ENCODE measurements around the gene NBPF11. TPM values are rescaled to one million over a fixed set of nuclear protein-coding genes. Genes with fewer than 3 reads are reported as not detected.
"Not testable (repeated sequence)": the region's sequence is repeated elsewhere in the genome, so short reads cannot be mapped to it uniquely, and the experiment has no call there.

Gene NBPF11
- total and polyA plus RNA-seq, 2 of the 8 experiments (the other 6 are each of a cell fraction or from before 2014, with no cell fraction given), result 8.7 to 9.2 TPM

DNA sequence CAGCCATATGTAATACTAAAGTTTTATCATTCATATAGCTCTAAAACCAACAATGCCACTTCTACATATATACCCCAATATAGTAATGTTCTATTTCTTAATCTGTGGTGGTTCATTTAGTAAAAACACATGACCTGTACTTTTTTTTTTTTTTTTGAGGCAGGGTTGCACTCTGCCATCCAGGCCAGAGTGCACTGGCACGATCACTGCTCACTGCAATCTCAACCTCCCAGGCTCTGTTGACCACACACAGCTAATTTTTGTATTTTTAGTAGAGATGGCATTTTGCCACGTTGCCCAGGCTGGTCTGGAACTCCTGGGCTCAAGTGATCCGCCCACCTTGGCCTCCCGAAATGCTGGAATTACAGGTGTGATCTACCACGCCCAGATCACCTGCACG lies 2.1 kb downstream of the NBPF11 start:
- H2BK12ac ChIP-seq (ENCODE audit: low read depth, low read length); H2BK20ac ChIP-seq (ENCODE audit: low read length); H3K14ac ChIP-seq (ENCODE audit: insufficient read length); POLR2A ChIA-PET (ENCODE audit: partially characterized antibody); H4K20me1 ChIP-seq (replicated peaks in 1 of 2; ENCODE audit: control insufficient read depth in 1 of 2, insufficient read depth in 2 of 2, low read length in 2 of 2); H3K27ac ChIP-seq (ENCODE audit: low read depth, low read length); CTCF ChIA-PET (ENCODE audit: partially characterized antibody); H4K5ac ChIP-seq (ENCODE audit: insufficient read length, low read depth, low read length); H3K79me2 ChIP-seq (ENCODE audit: control insufficient read depth in 1 of 2, insufficient read depth in 2 of 2, low read length in 2 of 2); H4K8ac ChIP-seq (ENCODE audit: extremely low read depth, insufficient read depth, low read length); H3K9ac ChIP-seq (replicated peaks in 1 of 4; ENCODE audit: extremely low read depth in 1 of 4, low read depth in 3 of 4, low read length in 3 of 4); H3K9me3 ChIP-seq (ENCODE audit: insufficient read depth in 2 of 2, low read depth in 1 of 2, low read length in 1 of 2); H2BK5ac ChIP-seq (ENCODE audit: low read depth, low read length); H2AK5ac ChIP-seq (ENCODE audit: low read depth, low read length); H3K23me2 ChIP-seq (ENCODE audit: low read depth, low read length); H2BK120ac ChIP-seq (replicated peaks; ENCODE audit: low read depth, low read length); H3K4me1 ChIP-seq (replicated peaks in 1 of 4; ENCODE audit: control insufficient read depth in 3 of 4, insufficient read depth in 4 of 4, low read length in 3 of 4); H3K79me1 ChIP-seq (ENCODE audit: low read depth, low read length); H2AFZ ChIP-seq (ENCODE audit: low read length); H3K27me3 ChIP-seq (replicated peaks in 1 of 4; ENCODE audit: control insufficient read depth in 3 of 4, extremely low read depth in 1 of 4, insufficient read depth in 3 of 4, low read length in 3 of 4); H3K4me2 ChIP-seq (ENCODE audit: insufficient read depth in 1 of 2, low read depth in 2 of 2, low read length in 2 of 2); DNase-seq (ENCODE audit: low read depth in 1 of 2, low spot score in 2 of 2); H3K4ac ChIP-seq (replicated peaks; ENCODE audit: insufficient read length, low read depth, low read length); H3K23ac ChIP-seq (ENCODE audit: insufficient read length); H3K36me3 ChIP-seq (ENCODE audit: control insufficient read depth in 2 of 4, insufficient read depth in 4 of 4, low read length in 3 of 4); H3K56ac ChIP-seq (replicated peaks; ENCODE audit: insufficient read length, low read depth, low read length); H4K91ac ChIP-seq (replicated peaks; ENCODE audit: insufficient read length, low read length); FAIRE-seq; H3K4me3 ChIP-seq (ENCODE audit: extremely low read depth in 1 of 4, insufficient read depth in 2 of 4, low read depth in 3 of 4, low read length in 4 of 4); H3K18ac ChIP-seq (ENCODE audit: extremely low read depth, low read length); H2BK15ac ChIP-seq (ENCODE audit: low read length): not testable (repeated sequence)
- WGBS, 2 experiments (ENCODE audit: extremely low coverage in 1 of 2, insufficient coverage in 1 of 2, insufficient read length in 1 of 2, insufficient replicate concordance in 2 of 2, low coverage in 1 of 2, low lambda C conversion rate in 2 of 2, missing lambda C conversion rate in 1 of 2), result no CpG with 5 or more reads among the region's 6 CpGs

DNA sequence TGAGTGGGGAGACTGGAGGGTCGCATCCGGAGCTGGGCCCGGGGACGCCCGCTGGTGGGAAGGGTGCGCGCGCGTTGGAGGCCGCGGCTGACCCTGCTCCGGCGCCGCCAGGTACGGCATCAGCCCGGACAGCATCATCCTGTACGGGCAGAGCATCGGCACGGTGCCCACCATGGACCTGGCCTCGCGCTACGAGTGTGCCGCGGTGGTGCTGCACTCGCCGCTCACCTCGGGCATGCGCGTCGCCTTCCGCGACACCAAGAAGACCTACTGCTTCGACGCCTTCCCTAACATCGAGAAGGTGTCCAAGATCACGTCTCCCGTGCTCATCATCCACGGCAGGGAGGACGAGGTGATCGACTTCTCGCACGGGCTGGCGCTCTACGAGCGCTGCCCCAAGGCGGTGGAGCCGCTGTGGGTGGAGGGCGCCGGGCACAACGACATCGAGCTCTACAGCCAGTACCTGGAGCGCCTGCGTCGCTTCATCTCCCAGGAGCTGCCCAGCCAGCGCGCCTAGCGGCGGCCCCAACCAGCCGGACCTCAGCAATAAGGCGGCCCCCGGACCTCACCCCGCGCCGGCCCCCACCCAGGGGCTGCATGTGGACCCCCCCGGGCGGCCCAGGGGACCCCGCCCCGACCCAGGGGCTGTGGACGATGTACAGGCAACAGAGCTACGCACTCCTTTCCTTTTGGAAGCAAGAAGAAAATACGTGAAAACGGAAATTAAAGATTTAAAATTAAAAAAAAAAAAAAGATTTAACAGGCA lies 2.8 kb downstream of the NBPF11 start:
- FAIRE-seq; CTCF ChIA-PET (ENCODE audit: partially characterized antibody); H3K18ac ChIP-seq (ENCODE audit: extremely low read depth, low read length); H3K79me1 ChIP-seq (ENCODE audit: low read depth, low read length); H3K4me3 ChIP-seq (ENCODE audit: extremely low read depth in 1 of 4, insufficient read depth in 2 of 4, low read depth in 3 of 4, low read length in 4 of 4); H4K20me1 ChIP-seq (replicated peaks in 1 of 2; ENCODE audit: control insufficient read depth in 1 of 2, insufficient read depth in 2 of 2, low read length in 2 of 2); H4K8ac ChIP-seq (ENCODE audit: extremely low read depth, insufficient read depth, low read length); H3K4me2 ChIP-seq (ENCODE audit: insufficient read depth in 1 of 2, low read depth in 2 of 2, low read length in 2 of 2); H3K23me2 ChIP-seq (ENCODE audit: low read depth, low read length); H2AFZ ChIP-seq (ENCODE audit: low read length); H2BK12ac ChIP-seq (ENCODE audit: low read depth, low read length); H3K4ac ChIP-seq (replicated peaks; ENCODE audit: insufficient read length, low read depth, low read length); H3K56ac ChIP-seq (replicated peaks; ENCODE audit: insufficient read length, low read depth, low read length); H3K9me3 ChIP-seq (ENCODE audit: insufficient read depth in 2 of 2, low read depth in 1 of 2, low read length in 1 of 2); H3K27ac ChIP-seq (ENCODE audit: low read depth, low read length); H2BK5ac ChIP-seq (ENCODE audit: low read depth, low read length); H3K79me2 ChIP-seq (ENCODE audit: control insufficient read depth in 1 of 2, insufficient read depth in 2 of 2, low read length in 2 of 2); H3K4me1 ChIP-seq (replicated peaks in 1 of 4; ENCODE audit: control insufficient read depth in 3 of 4, insufficient read depth in 4 of 4, low read length in 3 of 4); POLR2A ChIA-PET (ENCODE audit: partially characterized antibody); H4K91ac ChIP-seq (replicated peaks; ENCODE audit: insufficient read length, low read length); H3K23ac ChIP-seq (ENCODE audit: insufficient read length); H2BK20ac ChIP-seq (ENCODE audit: low read length); H2AK5ac ChIP-seq (ENCODE audit: low read depth, low read length); H4K5ac ChIP-seq (ENCODE audit: insufficient read length, low read depth, low read length); H2BK15ac ChIP-seq (ENCODE audit: low read length); DNase-seq (ENCODE audit: low read depth in 1 of 2, low spot score in 2 of 2); H3K36me3 ChIP-seq (ENCODE audit: control insufficient read depth in 2 of 4, insufficient read depth in 4 of 4, low read length in 3 of 4); H3K27me3 ChIP-seq (replicated peaks in 1 of 4; ENCODE audit: control insufficient read depth in 3 of 4, extremely low read depth in 1 of 4, insufficient read depth in 3 of 4, low read length in 3 of 4); H3K9ac ChIP-seq (replicated peaks in 1 of 4; ENCODE audit: extremely low read depth in 1 of 4, low read depth in 3 of 4, low read length in 3 of 4); H2BK120ac ChIP-seq (replicated peaks; ENCODE audit: low read depth, low read length); H3K14ac ChIP-seq (ENCODE audit: insufficient read length): not testable (repeated sequence)
- 83% methylated on average over 7 of the region's 72 CpGs; no CpG with 5 or more reads in 1 of the 2 experiments for WGBS, 2 experiments (ENCODE audit: extremely low coverage in 1 of 2, insufficient coverage in 1 of 2, insufficient read length in 1 of 2, insufficient replicate concordance in 2 of 2, low coverage in 1 of 2, low lambda C conversion rate in 2 of 2, missing lambda C conversion rate in 1 of 2)

All from H1 (cell line).